Osteoblast (primary cell): ENCODE results near the gene PEMT. TPM values are rescaled to one million over a fixed set of nuclear protein-coding genes. Genes with fewer than 3 reads are reported as not detected.

Experiments used
- DNase-seq: peaks from one replicate; pipeline ENCODE4 v3.0.0; 2011; ENCODE audit warnings: low spot score, mixed read lengths; ENCODE audit not compliant: insufficient read length; ENCODE audit errors: missing footprints
- H2AFZ ChIP-seq: 2 replicates; pipeline ENCODE4 v1.6.0; 2011; ENCODE audit warnings: mild to moderate bottlenecking, low read length
- H3K27ac ChIP-seq: 2 replicates; pipeline ENCODE4 v1.5.1; 2011; ENCODE audit warnings: mild to moderate bottlenecking, low read depth, low read length, moderate library complexity
- H3K27me3 ChIP-seq: 2 replicates; pipeline ENCODE4 v1.6.0; 2012; ENCODE audit warnings: mild to moderate bottlenecking, control low read depth, inconsistent platforms, low read length, moderate library complexity; ENCODE audit not compliant: insufficient read depth
- H3K36me3 ChIP-seq: 2 replicates; pipeline ENCODE4 v1.5.1; 2011; ENCODE audit warnings: mild to moderate bottlenecking, low read length, control low read depth, moderate library complexity; ENCODE audit not compliant: insufficient read depth
- H3K4me1 ChIP-seq: 2 replicates; pipeline ENCODE4 v1.5.1; 2011; ENCODE audit warnings: mild to moderate bottlenecking, low read length, control low read depth, moderate library complexity; ENCODE audit not compliant: insufficient read depth
- H3K4me2 ChIP-seq: 2 replicates; pipeline ENCODE4 v1.6.0; 2011; ENCODE audit warnings: mild to moderate bottlenecking, low read length; ENCODE audit not compliant: insufficient read depth
- H3K4me3 ChIP-seq: fragments of 200-600 bp; sonication (generic); 3 replicates; pipeline ENCODE4 v1.5.1; 2012; ENCODE audit warnings: mild to moderate bottlenecking, low read length, inconsistent platforms; ENCODE audit not compliant: insufficient read depth
- H3K79me2 ChIP-seq: 2 replicates; pipeline ENCODE4 v1.6.0; 2012; ENCODE audit warnings: mild to moderate bottlenecking, low read length, control low read depth, inconsistent platforms; ENCODE audit not compliant: insufficient read depth
- H3K9me3 ChIP-seq: 2 replicates; pipeline ENCODE4 v1.5.1; 2011; ENCODE audit warnings: low read depth, low read length, control low read depth
- H4K20me1 ChIP-seq: 2 replicates; pipeline ENCODE4 v1.6.0; 2012; ENCODE audit warnings: mild to moderate bottlenecking, low read length, control low read depth; ENCODE audit not compliant: insufficient read depth
- total RNA-seq: library from RNA; depleted of rRNA; stranded (reverse); fragments of >200 nt; gene quantifications from 2 replicates; pipeline ENCODE4 v1.2.3, GENCODE V29; 2012
- TF ChIP-seq, protein P1 (sequence below): IDR thresholded peaks from 2 replicates; pipeline ENCODE4 v1.5.1; 2011; ENCODE audit warnings: mild to moderate bottlenecking, low read depth, low read length, moderate library complexity; ENCODE audit errors: extremely low read depth

Gene PEMT
- total RNA-seq, 1 donor = 26.4 TPM

DNA sequence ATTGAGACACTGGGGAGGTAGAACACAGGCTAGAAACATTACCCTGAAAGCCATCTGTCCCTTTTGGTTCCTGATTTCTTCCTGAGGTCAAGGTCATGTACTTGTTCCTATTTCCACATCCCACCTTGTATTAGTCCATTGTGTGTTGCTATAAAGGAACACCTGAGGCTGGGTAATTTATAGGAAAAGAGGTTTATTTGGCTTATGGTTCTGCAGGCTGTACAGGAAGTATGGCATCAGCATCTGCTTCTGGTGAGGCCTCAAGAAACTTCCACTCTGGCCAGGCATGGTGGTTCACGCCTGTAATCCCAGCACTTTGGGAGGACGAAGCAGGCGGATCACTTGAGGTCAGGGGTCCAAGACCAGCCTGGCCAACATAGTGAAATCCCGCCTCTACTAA is 122.2 kb downstream of the PEMT start:
- Histone ChIP-seq H3K27ac (no peak overlapping the region), H3K9me3 (no peaks in the 10 kb centered on the region), H3K79me2 (no peaks in the 10 kb centered on the region), H3K27me3 (peaks cover 49% of the 10 kb centered on the region), H3K36me3 (no peaks in the 10 kb centered on the region), H3K4me3 (no peak overlapping the region), H2AFZ (no peak overlapping the region), H3K4me2 (no peak overlapping the region), H3K4me1 (peaks cover 4% of the 10 kb centered on the region), H4K20me1 (no peaks in the 10 kb centered on the region)
- DNase-seq = no peak
- TF ChIP-seq, protein P1, sequence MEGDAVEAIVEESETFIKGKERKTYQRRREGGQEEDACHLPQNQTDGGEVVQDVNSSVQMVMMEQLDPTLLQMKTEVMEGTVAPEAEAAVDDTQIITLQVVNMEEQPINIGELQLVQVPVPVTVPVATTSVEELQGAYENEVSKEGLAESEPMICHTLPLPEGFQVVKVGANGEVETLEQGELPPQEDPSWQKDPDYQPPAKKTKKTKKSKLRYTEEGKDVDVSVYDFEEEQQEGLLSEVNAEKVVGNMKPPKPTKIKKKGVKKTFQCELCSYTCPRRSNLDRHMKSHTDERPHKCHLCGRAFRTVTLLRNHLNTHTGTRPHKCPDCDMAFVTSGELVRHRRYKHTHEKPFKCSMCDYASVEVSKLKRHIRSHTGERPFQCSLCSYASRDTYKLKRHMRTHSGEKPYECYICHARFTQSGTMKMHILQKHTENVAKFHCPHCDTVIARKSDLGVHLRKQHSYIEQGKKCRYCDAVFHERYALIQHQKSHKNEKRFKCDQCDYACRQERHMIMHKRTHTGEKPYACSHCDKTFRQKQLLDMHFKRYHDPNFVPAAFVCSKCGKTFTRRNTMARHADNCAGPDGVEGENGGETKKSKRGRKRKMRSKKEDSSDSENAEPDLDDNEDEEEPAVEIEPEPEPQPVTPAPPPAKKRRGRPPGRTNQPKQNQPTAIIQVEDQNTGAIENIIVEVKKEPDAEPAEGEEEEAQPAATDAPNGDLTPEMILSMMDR = no peak

DNA sequence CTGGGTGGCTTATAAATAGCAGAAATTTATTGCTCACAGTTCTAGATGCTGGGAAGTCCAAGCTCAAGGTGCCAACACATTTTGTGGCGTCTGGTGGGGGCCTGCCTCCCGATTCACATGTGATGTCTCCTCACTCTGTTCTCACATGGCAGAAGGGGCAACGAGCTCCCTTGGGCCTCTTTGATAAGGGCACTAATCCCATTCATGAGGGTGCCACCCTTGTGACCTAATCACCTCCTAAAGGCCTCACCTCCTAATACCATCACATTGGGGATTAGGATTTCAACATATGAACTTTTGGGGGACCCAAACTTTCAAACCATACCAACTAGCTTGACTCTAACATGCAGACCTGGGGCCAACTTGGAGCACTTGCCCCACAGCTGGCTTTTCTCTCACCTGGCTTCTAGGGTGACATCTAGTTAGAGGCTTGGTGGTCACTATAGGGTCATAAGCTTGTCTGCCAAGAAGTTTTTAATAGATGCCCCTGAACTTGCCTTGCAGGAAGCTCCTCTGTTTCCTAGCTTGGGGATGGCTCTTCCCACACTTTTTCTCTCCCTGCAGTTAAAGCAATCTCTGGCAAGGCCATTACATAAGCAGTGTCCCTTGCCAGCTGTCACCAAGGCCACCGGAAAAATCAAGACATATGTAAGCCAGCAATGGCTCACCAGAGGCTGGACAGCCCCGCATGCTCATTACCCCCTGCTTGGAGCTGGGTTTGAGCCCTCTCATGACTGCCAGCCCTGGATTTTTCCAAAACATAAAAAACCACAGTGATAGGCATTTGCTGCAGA is 123.1 kb downstream of the PEMT start:
- H3K27ac ChIP-seq = no peak overlapping the region
- no peak overlapping the region for H2AFZ ChIP-seq
- no peaks in the 10 kb centered on the region for H3K9me3 ChIP-seq
- no peaks in the 10 kb centered on the region for H3K36me3 ChIP-seq
- TF ChIP-seq, protein P1 = no peak
- no peaks in the 10 kb centered on the region for H4K20me1 ChIP-seq
- no peaks in the 10 kb centered on the region for H3K79me2 ChIP-seq
- no peak for DNase-seq
- H3K4me2 ChIP-seq = no peak overlapping the region
- peaks cover 4% of the 10 kb centered on the region for H3K4me1 ChIP-seq
- peaks cover 48% of the 10 kb centered on the region for H3K27me3 ChIP-seq
- H3K4me3 ChIP-seq = no peak overlapping the region

- Histone ChIP-seq H3K27ac (no peak overlapping the region), H3K36me3 (no peaks in the 10 kb centered on the region), H4K20me1 (no peaks in the 10 kb centered on the region), H3K4me1 (peaks cover 4% of the 10 kb centered on the region), H3K4me3 (no peak overlapping the region), H3K4me2 (no peak overlapping the region), H3K79me2 (no peaks in the 10 kb centered on the region), H3K9me3 (no peaks in the 10 kb centered on the region), H2AFZ (no peak overlapping the region), H3K27me3 (peaks cover 47% of the 10 kb centered on the region)
- no peak for DNase-seq
- TF ChIP-seq, protein P1 = no peak
Observed at GRCh38 chr17:17467720-17468119, 123.8 kb downstream of the PEMT start.

GRCh38 chr17:17467016-17467415 is 124.5 kb downstream of the PEMT start:
- Histone ChIP-seq H3K9me3 (no peaks in the 10 kb centered on the region), H3K4me3 (no peak overlapping the region), H2AFZ (no peak overlapping the region), H3K4me2 (no peak overlapping the region), H4K20me1 (no peaks in the 10 kb centered on the region), H3K27ac (no peak overlapping the region), H3K79me2 (no peaks in the 10 kb centered on the region), H3K4me1 (peaks cover 4% of the 10 kb centered on the region), H3K36me3 (no peaks in the 10 kb centered on the region), H3K27me3 (peaks cover 44% of the 10 kb centered on the region)
- DNase-seq = no peak
- TF ChIP-seq, protein P1 = no peak
